ENCODE measurements around the gene AMBRA1.

DNA sequence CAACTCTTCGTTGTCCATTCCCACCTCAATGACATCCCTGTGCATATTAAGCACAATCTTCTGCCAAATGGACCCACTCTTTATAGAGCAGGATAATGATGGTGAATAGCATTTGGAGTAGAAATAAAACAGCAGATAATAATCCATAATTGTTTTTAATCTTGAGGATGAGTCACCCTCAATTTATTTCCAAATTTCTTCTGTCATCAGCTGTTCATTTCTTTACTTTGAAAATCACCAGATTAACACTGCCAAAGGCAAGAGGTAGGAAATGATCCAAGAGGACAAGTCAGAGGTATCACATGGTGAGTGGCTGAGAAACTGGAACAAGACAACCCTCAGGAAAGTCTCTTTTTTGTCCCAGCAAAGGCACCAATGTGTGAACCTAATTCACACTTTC, 7.3 kb upstream of the AMBRA1 start:
- TF ChIP-seq, protein P1, sequence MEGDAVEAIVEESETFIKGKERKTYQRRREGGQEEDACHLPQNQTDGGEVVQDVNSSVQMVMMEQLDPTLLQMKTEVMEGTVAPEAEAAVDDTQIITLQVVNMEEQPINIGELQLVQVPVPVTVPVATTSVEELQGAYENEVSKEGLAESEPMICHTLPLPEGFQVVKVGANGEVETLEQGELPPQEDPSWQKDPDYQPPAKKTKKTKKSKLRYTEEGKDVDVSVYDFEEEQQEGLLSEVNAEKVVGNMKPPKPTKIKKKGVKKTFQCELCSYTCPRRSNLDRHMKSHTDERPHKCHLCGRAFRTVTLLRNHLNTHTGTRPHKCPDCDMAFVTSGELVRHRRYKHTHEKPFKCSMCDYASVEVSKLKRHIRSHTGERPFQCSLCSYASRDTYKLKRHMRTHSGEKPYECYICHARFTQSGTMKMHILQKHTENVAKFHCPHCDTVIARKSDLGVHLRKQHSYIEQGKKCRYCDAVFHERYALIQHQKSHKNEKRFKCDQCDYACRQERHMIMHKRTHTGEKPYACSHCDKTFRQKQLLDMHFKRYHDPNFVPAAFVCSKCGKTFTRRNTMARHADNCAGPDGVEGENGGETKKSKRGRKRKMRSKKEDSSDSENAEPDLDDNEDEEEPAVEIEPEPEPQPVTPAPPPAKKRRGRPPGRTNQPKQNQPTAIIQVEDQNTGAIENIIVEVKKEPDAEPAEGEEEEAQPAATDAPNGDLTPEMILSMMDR (IDR thresholded peaks at IDR 0.05): no peak
- TF ChIP-seq POLR2A (IDR thresholded peaks at IDR 0.05; ENCODE audit: low read depth): no peak
- no peak for TF ChIP-seq POLR2AphosphoS5 (IDR thresholded peaks at IDR 0.05)
- TF ChIP-seq EP300 (IDR thresholded peaks at IDR 0.05): no peak
